HepG2 (cell line): ENCODE data around the gene CDHR4. TPM values are rescaled to one million over a fixed set of nuclear protein-coding genes. Genes with fewer than 3 reads are reported as not detected.

Experiments
- CHD2 ChIP-seq: IDR thresholded peaks from 2 replicates; pipeline ENCODE4 v1.6.1; 2011; ENCODE audit warnings: low read depth, low read length, improper control_type of control experiment
- CSRNP1 ChIP-seq: sonication (generic); formaldehyde crosslinking; IDR thresholded peaks from 2 replicates; pipeline ENCODE4 v1.8.1; 2023; ENCODE audit warnings: mild to moderate bottlenecking, missing genetic modification reagents
- GTF2F1 ChIP-seq: fragments of 150-350 bp; IDR thresholded peaks from 2 replicates; pipeline ENCODE4 v1.6.1; 2014; ENCODE audit warnings: low read length
- KLF15 ChIP-seq: sonication (generic); formaldehyde crosslinking; IDR thresholded peaks from 2 replicates; pipeline ENCODE4 v1.8.1; 2023; ENCODE audit warnings: borderline replicate concordance, mild to moderate bottlenecking, inconsistent platforms, missing genetic modification reagents, mixed read lengths
- LRRFIP1 ChIP-seq: sonication (generic); formaldehyde crosslinking; conservative IDR thresholded peaks from 2 replicates; pipeline ENCODE4 v1.4.0; 2020; ENCODE audit warnings: missing genetic modification reagents
- PHF21A ChIP-seq: sonication (generic); formaldehyde crosslinking; IDR thresholded peaks from 2 replicates; pipeline ENCODE4 v1.5.0; 2020; ENCODE audit warnings: mild to moderate bottlenecking, missing genetic modification reagents
- RNF2 ChIP-seq: fragments of 450-650 bp; conservative IDR thresholded peaks from 2 replicates; pipeline ENCODE4 v1.6.1; 2016; ENCODE audit warnings: low read depth
- RXRA ChIP-seq: sonication (generic); formaldehyde crosslinking; IDR thresholded peaks from 2 replicates; pipeline ENCODE4 v1.5.1; 2020; ENCODE audit warnings: missing genetic modification reagents
- SATB2 ChIP-seq: sonication (generic); formaldehyde crosslinking; IDR thresholded peaks from 2 replicates; pipeline ENCODE4 v1.5.0; 2020; ENCODE audit warnings: missing genetic modification reagents
- SIN3B ChIP-seq: fragments of 150-350 bp; IDR thresholded peaks from 2 replicates; pipeline ENCODE4 v1.6.1; 2014; ENCODE audit warnings: low read length
- THYN1 ChIP-seq: sonication (generic); formaldehyde crosslinking; IDR thresholded peaks from 2 replicates; pipeline ENCODE4 v1.8.1; 2023; ENCODE audit warnings: low read depth, mild to moderate bottlenecking, moderate library complexity, missing genetic modification reagents, borderline replicate concordance
- TMF1 ChIP-seq: sonication (generic); formaldehyde crosslinking; IDR thresholded peaks from 2 replicates; pipeline ENCODE4 v1.8.1; 2022; ENCODE audit warnings: low read depth, missing genetic modification reagents
- ZBTB10 ChIP-seq: sonication (generic); formaldehyde crosslinking; IDR thresholded peaks from 2 replicates; pipeline ENCODE4 v1.4.0; 2020; ENCODE audit warnings: missing genetic modification reagents, borderline replicate concordance
- ZBTB14 ChIP-seq: sonication (generic); formaldehyde crosslinking; IDR thresholded peaks from 2 replicates; pipeline ENCODE4 v1.4.0; 2020; ENCODE audit warnings: missing genetic modification reagents
- ZNF256 ChIP-seq: sonication (generic); formaldehyde crosslinking; conservative IDR thresholded peaks from 2 replicates; pipeline ENCODE4 v1.4.0; 2020; ENCODE audit warnings: missing genetic modification reagents
- ZNF460 ChIP-seq: sonication (generic); formaldehyde crosslinking; IDR thresholded peaks from 2 replicates; pipeline ENCODE4 v1.5.1; 2020; ENCODE audit warnings: missing genetic modification reagents, mild to moderate bottlenecking, borderline replicate concordance
- ZNF816 ChIP-seq: sonication (generic); formaldehyde crosslinking; IDR thresholded peaks from 2 replicates; pipeline ENCODE4 v1.8.0; 2022; ENCODE audit warnings: missing genetic modification reagents, mild to moderate bottlenecking, borderline replicate concordance
- polyA plus RNA-seq, 8 experiments: library from polyadenylated mRNA; depleted of rRNA in 3 of 8; stranded (reverse) in 7 of 8; unstranded in 1 of 8; fragments of >200 nt; fragmentation: Illumina TruSeq in 4 of 8; extraction: Trizol in 4 of 8; gene quantifications; 2 replicates each; pipeline versions ENCODE4 v1.2.1 to v1.2.3, GENCODE V29; 2011 to 2016; ENCODE audit warnings: low read depth in 4 of 8, missing spikeins in 1 of 8, mixed read lengths in 1 of 8; ENCODE audit not compliant: insufficient read depth in 1 of 8
- total RNA-seq, 5 experiments: library from RNA; depleted of rRNA; stranded (reverse); fragments of >200 nt; fragmentation: Illumina TruSeq; extraction: Trizol; gene quantifications; 2 replicates each; pipeline ENCODE4 v1.2.3, GENCODE V29; 2016; ENCODE audit warnings: low read depth in 1 of 5
- TF ChIP-seq, protein P1 (sequence below): sonication (generic); formaldehyde crosslinking; IDR thresholded peaks from 2 replicates; pipeline ENCODE4 v1.4.0; 2020; ENCODE audit warnings: missing genetic modification reagents

Gene CDHR4
- total and polyA plus RNA-seq, 2 of the 13 experiments (the other 11 are each of a cell fraction or from before 2014, with no cell fraction given): 0.21 TPM; not detected in 1

- TF ChIP-seq RNF2 (no peak), ZNF256 (CRISPR knock-in tag) (no peak), RXRA (CRISPR knock-in tag) (peak; percentile 67; the same call in 1 of the 2 replicates), CHD2 (no peak), SIN3B (no peak), PHF21A (CRISPR knock-in tag) (no peak), ZBTB10 (CRISPR knock-in tag) (peak; percentile 63), SATB2 (CRISPR knock-in tag) (no peak), ZNF816 (CRISPR knock-in tag) (no peak), LRRFIP1 (CRISPR knock-in tag) (no peak), CSRNP1 (CRISPR knock-in tag) (no peak), ZNF460 (CRISPR knock-in tag) (no peak), THYN1 (no peak), GTF2F1 (no peak), TMF1 (CRISPR knock-in tag) (no peak), ZBTB14 (CRISPR knock-in tag) (no peak), KLF15 (CRISPR knock-in tag) (no peak)
- TF ChIP-seq, protein P1, sequence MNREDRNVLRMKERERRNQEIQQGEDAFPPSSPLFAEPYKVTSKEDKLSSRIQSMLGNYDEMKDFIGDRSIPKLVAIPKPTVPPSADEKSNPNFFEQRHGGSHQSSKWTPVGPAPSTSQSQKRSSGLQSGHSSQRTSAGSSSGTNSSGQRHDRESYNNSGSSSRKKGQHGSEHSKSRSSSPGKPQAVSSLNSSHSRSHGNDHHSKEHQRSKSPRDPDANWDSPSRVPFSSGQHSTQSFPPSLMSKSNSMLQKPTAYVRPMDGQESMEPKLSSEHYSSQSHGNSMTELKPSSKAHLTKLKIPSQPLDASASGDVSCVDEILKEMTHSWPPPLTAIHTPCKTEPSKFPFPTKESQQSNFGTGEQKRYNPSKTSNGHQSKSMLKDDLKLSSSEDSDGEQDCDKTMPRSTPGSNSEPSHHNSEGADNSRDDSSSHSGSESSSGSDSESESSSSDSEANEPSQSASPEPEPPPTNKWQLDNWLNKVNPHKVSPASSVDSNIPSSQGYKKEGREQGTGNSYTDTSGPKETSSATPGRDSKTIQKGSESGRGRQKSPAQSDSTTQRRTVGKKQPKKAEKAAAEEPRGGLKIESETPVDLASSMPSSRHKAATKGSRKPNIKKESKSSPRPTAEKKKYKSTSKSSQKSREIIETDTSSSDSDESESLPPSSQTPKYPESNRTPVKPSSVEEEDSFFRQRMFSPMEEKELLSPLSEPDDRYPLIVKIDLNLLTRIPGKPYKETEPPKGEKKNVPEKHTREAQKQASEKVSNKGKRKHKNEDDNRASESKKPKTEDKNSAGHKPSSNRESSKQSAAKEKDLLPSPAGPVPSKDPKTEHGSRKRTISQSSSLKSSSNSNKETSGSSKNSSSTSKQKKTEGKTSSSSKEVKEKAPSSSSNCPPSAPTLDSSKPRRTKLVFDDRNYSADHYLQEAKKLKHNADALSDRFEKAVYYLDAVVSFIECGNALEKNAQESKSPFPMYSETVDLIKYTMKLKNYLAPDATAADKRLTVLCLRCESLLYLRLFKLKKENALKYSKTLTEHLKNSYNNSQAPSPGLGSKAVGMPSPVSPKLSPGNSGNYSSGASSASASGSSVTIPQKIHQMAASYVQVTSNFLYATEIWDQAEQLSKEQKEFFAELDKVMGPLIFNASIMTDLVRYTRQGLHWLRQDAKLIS (CRISPR knock-in tag): no peak
Measured at GRCh38 chr3:49802719-49803464, 3.2 kb upstream of the CDHR4 start, which contains the start of gene INKA1 (continued).
